ENCODE data around the gene TSN. TPM values are rescaled to one million over a fixed set of nuclear protein-coding genes. Genes with fewer than 3 reads are reported as not detected.

TSN gene
- total RNA-seq, 2 donors from 2014 or later = 18.2 to 20.8 TPM

DNA sequence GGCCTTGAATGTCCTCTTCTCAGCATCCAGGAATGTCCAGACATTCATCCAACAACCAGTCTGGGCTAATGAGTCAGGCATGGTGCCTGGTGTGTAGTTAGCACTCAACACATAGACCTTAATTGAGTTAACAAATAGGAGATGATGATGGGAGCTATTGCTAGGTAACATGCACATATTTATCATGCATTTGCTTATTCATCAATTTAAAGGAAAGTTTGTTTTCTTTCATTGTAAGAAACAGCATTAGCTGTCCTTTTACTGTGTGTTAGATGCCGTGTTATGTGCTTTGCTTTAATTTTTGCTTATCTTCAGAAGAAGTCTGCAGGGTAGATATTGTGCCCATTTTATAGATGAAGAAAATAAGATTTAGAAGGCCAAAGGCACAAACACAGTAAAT lies 43.2 kb downstream of the TSN start:
- Histone ChIP-seq H3K4me3 (no peak overlapping the region), H3K36me3 (replicated peaks in 1 of 2; ENCODE audit: insufficient read depth in 1 of 2, low read depth in 2 of 2) (no peaks in the 10 kb centered on the region), H3K9me3 (peaks cover 0 to 7% (median 0%) of the 10 kb centered on the region in 3 donors), H3K4me1 (no peaks in the 10 kb centered on the region), H3K27me3 (no peaks in the 10 kb centered on the region), H3K27ac (no peak overlapping the region)
- intact Hi-C loops (cut with DNase I) = no loop called here
- ATAC-seq (no peak), DNase-seq (no peak)
- TF ChIP-seq POLR2A (IDR thresholded peaks at IDR 0.05) (no peak), CTCF (IDR thresholded peaks at IDR 0.05) (no peak)
- WGBS, 2 donors = 86 to 89% methylated on average over 1 of the region's 1 CpG

- ATAC-seq = no peak
- H3K4me3 ChIP-seq = no peak overlapping the region
- no peaks in the 10 kb centered on the region for H3K36me3 ChIP-seq (replicated peaks in 1 of 2; ENCODE audit: insufficient read depth in 1 of 2, low read depth in 2 of 2)
- TF ChIP-seq POLR2A (IDR thresholded peaks at IDR 0.05) (no peak), CTCF (IDR thresholded peaks at IDR 0.05) (no peak)
- intact Hi-C loops (cut with DNase I) = no loop called here
- no peak overlapping the region for H3K27ac ChIP-seq
- H3K4me1 ChIP-seq = no peaks in the 10 kb centered on the region
- no peak for DNase-seq
- peaks cover 0 to 7% (median 0%) of the 10 kb centered on the region in 3 donors for H3K9me3 ChIP-seq
- no peaks in the 10 kb centered on the region for H3K27me3 ChIP-seq
- 53 to 56% methylated on average over 2 of the region's 2 CpGs for WGBS, 2 donors
Measured at GRCh38 chr2:121801916-121802315, 46.5 kb downstream of the TSN start.

DNA sequence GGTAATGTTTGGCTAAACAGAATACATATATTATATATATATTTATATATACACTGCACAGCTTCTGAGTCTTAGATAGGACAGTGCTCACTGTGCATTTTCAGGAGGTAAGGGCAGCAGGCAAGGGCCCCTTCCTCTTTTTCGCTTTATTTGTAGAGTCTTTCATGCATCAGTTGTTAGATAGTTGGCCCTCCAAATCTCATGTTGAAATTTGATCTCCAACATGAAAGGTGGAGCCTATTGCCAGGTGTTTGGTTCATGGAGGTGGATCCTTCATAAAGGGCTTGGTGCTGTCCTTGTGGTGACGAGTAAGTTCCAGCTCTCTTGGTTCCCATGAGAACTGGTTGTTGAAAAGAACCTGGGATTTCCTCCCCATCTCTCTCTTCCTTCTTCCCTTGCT lies 48.1 kb downstream of the TSN start:
- DNase-seq (no peak), ATAC-seq (no peak)
- TF ChIP-seq POLR2A (IDR thresholded peaks at IDR 0.05) (no peak), CTCF (IDR thresholded peaks at IDR 0.05) (no peak)
- WGBS, 2 donors = 28 to 48% methylated on average over 2 of the region's 2 CpGs
- Histone ChIP-seq H3K4me3 (no peak overlapping the region), H3K36me3 (replicated peaks in 1 of 2; ENCODE audit: insufficient read depth in 1 of 2, low read depth in 2 of 2) (no peaks in the 10 kb centered on the region), H3K27ac (no peak overlapping the region), H3K27me3 (no peaks in the 10 kb centered on the region), H3K4me1 (no peaks in the 10 kb centered on the region), H3K9me3 (peaks cover 0 to 7% (median 0%) of the 10 kb centered on the region in 3 donors)
- intact Hi-C loops (cut with DNase I) = no loop called here

GRCh38 chr2:121804340-121804739 lies 48.9 kb downstream of the TSN start:
- Histone ChIP-seq H3K4me3 (no peak overlapping the region), H3K9me3 (peaks cover 0 to 7% (median 0%) of the 10 kb centered on the region in 3 donors), H3K27ac (no peak overlapping the region), H3K4me1 (no peaks in the 10 kb centered on the region), H3K27me3 (no peaks in the 10 kb centered on the region), H3K36me3 (replicated peaks in 1 of 2; ENCODE audit: insufficient read depth in 1 of 2, low read depth in 2 of 2) (no peaks in the 10 kb centered on the region)
- no peak for DNase-seq
- no peak for TF ChIP-seq POLR2A (IDR thresholded peaks at IDR 0.05)
- TF ChIP-seq CTCF (IDR thresholded peaks at IDR 0.05) = no peak
- 17 to 18% methylated on average over 5 of the region's 5 CpGs for WGBS, 2 donors
- no peak for ATAC-seq
- intact Hi-C loops (cut with DNase I) = no loop called here

DNA sequence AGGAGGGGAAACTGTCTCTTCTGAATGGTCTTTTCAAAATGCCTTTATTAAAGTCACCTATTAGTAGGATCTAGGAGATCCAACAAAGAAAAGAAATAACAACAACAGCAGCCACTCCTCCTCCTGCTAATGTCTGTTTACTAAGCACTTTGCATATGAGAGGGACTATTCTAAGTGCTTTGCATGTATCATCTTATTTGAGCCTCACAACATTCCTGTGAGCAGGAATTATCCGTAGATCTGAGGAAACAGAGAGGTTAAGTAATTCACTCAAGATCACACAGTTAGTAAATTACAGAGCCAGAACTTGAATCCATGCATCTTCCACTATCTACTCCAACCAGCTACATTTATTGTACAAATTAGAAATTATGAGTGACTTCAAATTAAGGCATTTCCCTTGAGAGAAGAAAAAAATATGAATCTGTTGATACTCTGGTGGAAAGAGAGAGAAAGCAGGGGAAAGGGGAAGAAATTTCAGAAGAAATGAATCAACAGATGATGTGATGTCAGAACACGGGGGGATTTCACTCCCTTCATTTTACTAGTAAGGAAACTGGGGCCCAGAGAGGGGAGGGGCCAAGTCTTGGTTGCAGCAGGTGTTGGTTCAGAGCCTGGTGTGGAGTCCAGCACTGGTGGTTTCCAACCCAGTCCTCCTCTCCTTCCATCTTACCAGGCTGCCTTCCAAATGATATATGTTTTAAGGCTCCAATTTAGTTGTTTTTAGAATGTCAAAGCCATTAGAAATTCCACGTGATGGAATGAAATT lies 49.7 kb downstream of the TSN start:
- no peak overlapping the region for H3K27ac ChIP-seq
- no peak for DNase-seq
- TF ChIP-seq POLR2A (IDR thresholded peaks at IDR 0.05) (no peak), CTCF (IDR thresholded peaks at IDR 0.05) (no peak)
- H3K4me3 ChIP-seq = no peak overlapping the region
- ATAC-seq = no peak
- intact Hi-C loops (cut with DNase I) = no loop called here
- H3K9me3 ChIP-seq = peaks cover 0 to 7% (median 0%) of the 10 kb centered on the region in 3 donors
- H3K27me3 ChIP-seq = no peaks in the 10 kb centered on the region
- 37 to 38% methylated on average over 3 of the region's 3 CpGs for WGBS, 2 donors
- no peaks in the 10 kb centered on the region for H3K36me3 ChIP-seq (replicated peaks in 1 of 2; ENCODE audit: insufficient read depth in 1 of 2, low read depth in 2 of 2)
- H3K4me1 ChIP-seq = no peaks in the 10 kb centered on the region

Data from body of pancreas (tissue), 4 donors.